CD8-positive, alpha-beta memory T cell (primary cell): Measurements from ENCODE around the gene CRHR1. TPM values are rescaled to one million over a fixed set of nuclear protein-coding genes. Genes with fewer than 3 reads are reported as not detected.
A peak's percentile ranks its signal among the peaks of the same experiment; 100 is the strongest.

Experiments used
- CTCF ChIA-PET: fragments of 350-600 bp; sonication (Branson Sonifier 250); formaldehyde crosslinking; loops from one replicate; lab custom pipeline; 2021; ENCODE audit warnings: antibody characterized with exemption; lab: Charles Lee
- POLR2A ChIA-PET: fragments of 350-600 bp; sonication (Branson Sonifier 250); formaldehyde crosslinking; loops from one replicate; lab custom pipeline; 2021; ENCODE audit warnings: antibody characterized with exemption; lab: Charles Lee
- DNase-seq, 5 donors: peaks; one replicate each; pipeline versions ENCODE4 v3.0.0 to v3.0.0-alpha.2; 2020 to 2022; ENCODE audit warnings: mixed read lengths in 1 of 5
- H3K27ac ChIP-seq: one replicate; pipeline ENCODE4 v1.7.0; 2013; ENCODE audit warnings: low read depth, mild to moderate bottlenecking, low read length, moderate library complexity
- H3K27me3 ChIP-seq: 2 replicates; pipeline ENCODE4 v1.7.0; 2013; ENCODE audit warnings: low read length, mild to moderate bottlenecking; ENCODE audit not compliant: insufficient read depth, poor library complexity, severe bottlenecking
- H3K36me3 ChIP-seq: 2 replicates; pipeline ENCODE4 v1.7.0; 2013; ENCODE audit warnings: mild to moderate bottlenecking, low read length, moderate library complexity; ENCODE audit not compliant: insufficient read depth
- H3K4me1 ChIP-seq: 2 replicates; pipeline ENCODE4 v1.7.0; 2013; ENCODE audit warnings: mild to moderate bottlenecking, low read length, moderate library complexity; ENCODE audit not compliant: insufficient read depth
- H3K4me3 ChIP-seq: 2 replicates; pipeline ENCODE4 v1.7.0; 2013; ENCODE audit warnings: mild to moderate bottlenecking, low read length
- H3K9me3 ChIP-seq: 2 replicates; pipeline ENCODE4 v1.7.0; 2013; ENCODE audit warnings: mild to moderate bottlenecking, low read length
- H3K27ac Mint-ChIP-seq, 8 donors: one replicate each; pipeline ENCODE4 v1.8.0; 2020 to 2021; ENCODE audit warnings: mixed read lengths in 8 of 8, mild to moderate bottlenecking in 6 of 8, inconsistent platforms in 3 of 8, moderate library complexity in 3 of 8
- H3K27me3 Mint-ChIP-seq, 2 donors: one replicate each; pipeline ENCODE4 v1.8.0; 2020 to 2021; ENCODE audit warnings: mixed read lengths in 2 of 2, mild to moderate bottlenecking in 1 of 2, moderate library complexity in 1 of 2
- H3K36me3 Mint-ChIP-seq, 3 donors: one replicate each; pipeline ENCODE4 v1.8.0; 2020 to 2021; ENCODE audit warnings: mixed read lengths in 3 of 3, inconsistent platforms in 1 of 3, mild to moderate bottlenecking in 1 of 3
- H3K4me1 Mint-ChIP-seq, 3 donors: one replicate each; pipeline ENCODE4 v1.8.0; 2020 to 2021; ENCODE audit warnings: mixed read lengths in 3 of 3, inconsistent platforms in 1 of 3, mild to moderate bottlenecking in 1 of 3
- H3K4me3 Mint-ChIP-seq, 7 donors: one replicate each; pipeline ENCODE4 v1.8.0; 2020 to 2021; ENCODE audit warnings: mixed read lengths in 7 of 7, mild to moderate bottlenecking in 6 of 7, moderate library complexity in 4 of 7, inconsistent platforms in 2 of 7
- H3K9me3 Mint-ChIP-seq, 5 donors: one replicate each; pipeline ENCODE4 v1.8.0; 2020 to 2022; ENCODE audit warnings: mixed read lengths in 5 of 5, mild to moderate bottlenecking in 3 of 5, moderate library complexity in 2 of 5, inconsistent platforms in 1 of 5
- polyA plus RNA-seq: library from polyadenylated mRNA; unstranded; fragments of 300-500 nt; fragmentation: Illumina TruSeq; gene quantifications from one replicate; pipeline ENCODE4 v1.2.3, GENCODE V29; 2021
- total RNA-seq, 2 experiments: library from RNA; stranded (reverse); gene quantifications; one replicate each; pipeline ENCODE4 v1.2.3, GENCODE V29; 2021

The CRHR1 gene
- total and polyA plus RNA-seq, 3 experiments from 2014 or later, result not detected

GRCh38 chr17:45846646-45847045, 62.5 kb downstream of the CRHR1 start:
- H3K36me3 ChIP-seq, result no peaks in the 10 kb centered on the region
- no peaks in the 10 kb centered on the region for H3K27me3 ChIP-seq
- no peak for DNase-seq
- no peak overlapping the region for H3K4me3 Mint-ChIP-seq
- H3K9me3 ChIP-seq, result no peaks in the 10 kb centered on the region
- H3K27ac Mint-ChIP-seq, result no peak overlapping the region
- H3K9me3 Mint-ChIP-seq, result no peaks in the 10 kb centered on the region
- POLR2A ChIA-PET, result no interaction called here
- no peak overlapping the region for H3K4me3 ChIP-seq
- peaks cover 4 to 14% of the 10 kb centered on the region in 2 donors for H3K27me3 Mint-ChIP-seq
- no peaks in the 10 kb centered on the region for H3K4me1 Mint-ChIP-seq
- H3K4me1 ChIP-seq, result no peaks in the 10 kb centered on the region
- H3K27ac ChIP-seq, result no peak overlapping the region
- no peaks in the 10 kb centered on the region for H3K36me3 Mint-ChIP-seq
- CTCF ChIA-PET, result no interaction called here

GRCh38 chr17:45847101-45847500, 63.0 kb downstream of the CRHR1 start:
- Mint-ChIP-seq H3K4me1 (peaks cover 0 to under 1% (median 0%) of the 10 kb centered on the region in 3 donors), H3K27me3 (peaks cover 4 to 19% of the 10 kb centered on the region in 2 donors), H3K27ac (peak overlapping the region in 1 of 8 donors; percentile 24), H3K36me3 (no peaks in the 10 kb centered on the region), H3K4me3 (no peak overlapping the region), H3K9me3 (no peaks in the 10 kb centered on the region)
- Histone ChIP-seq H3K27me3 (no peaks in the 10 kb centered on the region), H3K9me3 (no peaks in the 10 kb centered on the region), H3K4me1 (no peaks in the 10 kb centered on the region), H3K27ac (no peak overlapping the region), H3K4me3 (no peak overlapping the region), H3K36me3 (no peaks in the 10 kb centered on the region)
- CTCF ChIA-PET, result no interaction called here
- POLR2A ChIA-PET, result no interaction called here
- no peak for DNase-seq

GRCh38 chr17:45847747-45848146, 63.6 kb downstream of the CRHR1 start:
- ChIA-PET CTCF (no interaction called here), POLR2A (no interaction called here)

GRCh38 chr17:45848405-45848804, 64.3 kb downstream of the CRHR1 start:
- H3K4me1 ChIP-seq, result no peaks in the 10 kb centered on the region
- Mint-ChIP-seq H3K4me3 (no peak overlapping the region), H3K9me3 (no peaks in the 10 kb centered on the region), H3K27ac (no peak overlapping the region), H3K27me3 (peaks cover 4 to 32% of the 10 kb centered on the region in 2 donors), H3K4me1 (peaks cover 4 to 8% (median 5%) of the 10 kb centered on the region in 3 donors), H3K36me3 (no peaks in the 10 kb centered on the region)
- no peaks in the 10 kb centered on the region for H3K27me3 ChIP-seq
- CTCF ChIA-PET, result interaction anchor here (1.3 kb wide), 1 partner anchor 16 kb away, joined by 3 read pairs; no protein-coding TSS in a partner anchor
- no peak for DNase-seq
- no peaks in the 10 kb centered on the region for H3K9me3 ChIP-seq
- POLR2A ChIA-PET, result no interaction called here
- H3K36me3 ChIP-seq, result no peaks in the 10 kb centered on the region
- no peak overlapping the region for H3K27ac ChIP-seq
- H3K4me3 ChIP-seq, result no peak overlapping the region

More at GRCh38 chr17:45847747-45848146, 63.6 kb downstream of the CRHR1 start:
- H3K4me1 Mint-ChIP-seq, result peaks cover 3 to 7% (median 4%) of the 10 kb centered on the region in 3 donors
- H3K9me3 Mint-ChIP-seq, result no peaks in the 10 kb centered on the region
- Histone ChIP-seq H3K9me3 (no peaks in the 10 kb centered on the region), H3K36me3 (no peaks in the 10 kb centered on the region), H3K4me3 (no peak overlapping the region), H3K27me3 (no peaks in the 10 kb centered on the region), H3K4me1 (no peaks in the 10 kb centered on the region), H3K27ac (no peak overlapping the region)
- no peak for DNase-seq
- peaks cover 4 to 25% of the 10 kb centered on the region in 2 donors for H3K27me3 Mint-ChIP-seq
- H3K4me3 Mint-ChIP-seq, result no peak overlapping the region
- no peaks in the 10 kb centered on the region for H3K36me3 Mint-ChIP-seq
- H3K27ac Mint-ChIP-seq, result no peak overlapping the region

GRCh38 chr17:45848868-45849535, 64.9 kb downstream of the CRHR1 start:
- Mint-ChIP-seq H3K9me3 (no peaks in the 10 kb centered on the region), H3K4me3 (no peak overlapping the region), H3K27me3 (peaks cover 4 to 33% of the 10 kb centered on the region in 2 donors), H3K27ac (no peak overlapping the region), H3K4me1 (peaks cover 4 to 8% (median 5%) of the 10 kb centered on the region in 3 donors), H3K36me3 (no peaks in the 10 kb centered on the region)
- ChIA-PET POLR2A (no interaction called here), CTCF (interaction anchor here (1.3 kb wide), 1 partner anchor 17 kb away, joined by 3 read pairs; no protein-coding TSS in a partner anchor)
- Histone ChIP-seq H3K27me3 (no peaks in the 10 kb centered on the region), H3K27ac (no peak overlapping the region), H3K4me1 (no peaks in the 10 kb centered on the region), H3K9me3 (no peaks in the 10 kb centered on the region), H3K4me3 (no peak overlapping the region), H3K36me3 (no peaks in the 10 kb centered on the region)
- DNase-seq, result no peak

GRCh38 chr17:45849536-45849990, 65.4 kb downstream of the CRHR1 start:
- no peak overlapping the region for H3K27ac Mint-ChIP-seq
- H3K27me3 Mint-ChIP-seq, result peaks cover 9 to 38% of the 10 kb centered on the region in 2 donors
- no peaks in the 10 kb centered on the region for H3K9me3 ChIP-seq
- POLR2A ChIA-PET, result no interaction called here
- no peaks in the 10 kb centered on the region for H3K4me1 ChIP-seq
- no peak overlapping the region for H3K4me3 ChIP-seq
- no peaks in the 10 kb centered on the region for H3K36me3 Mint-ChIP-seq
- no peak overlapping the region for H3K4me3 Mint-ChIP-seq
- no peak for DNase-seq
- no peaks in the 10 kb centered on the region for H3K27me3 ChIP-seq
- H3K9me3 Mint-ChIP-seq, result no peaks in the 10 kb centered on the region
- H3K27ac ChIP-seq, result no peak overlapping the region
- H3K36me3 ChIP-seq, result no peaks in the 10 kb centered on the region
- peaks cover 4 to 8% (median 5%) of the 10 kb centered on the region in 3 donors for H3K4me1 Mint-ChIP-seq
- CTCF ChIA-PET, result interaction anchor here (1.3 kb wide), 1 partner anchor 17 kb away, joined by 3 read pairs; no protein-coding TSS in a partner anchor

GRCh38 chr17:45850011-45850410, 65.9 kb downstream of the CRHR1 start:
- Mint-ChIP-seq H3K9me3 (no peaks in the 10 kb centered on the region), H3K4me3 (no peak overlapping the region), H3K27ac (no peak overlapping the region), H3K36me3 (no peaks in the 10 kb centered on the region), H3K27me3 (peaks cover 10 to 39% of the 10 kb centered on the region in 2 donors), H3K4me1 (peaks cover 4 to 8% (median 5%) of the 10 kb centered on the region in 3 donors)
- H3K36me3 ChIP-seq, result no peaks in the 10 kb centered on the region
- no peak overlapping the region for H3K4me3 ChIP-seq
- H3K9me3 ChIP-seq, result no peaks in the 10 kb centered on the region
- H3K27ac ChIP-seq, result no peak overlapping the region
- ChIA-PET POLR2A (no interaction called here), CTCF (no interaction called here)
- no peaks in the 10 kb centered on the region for H3K4me1 ChIP-seq
- no peaks in the 10 kb centered on the region for H3K27me3 ChIP-seq
- no peak for DNase-seq

GRCh38 chr17:45850468-45850867, 66.3 kb downstream of the CRHR1 start:
- POLR2A ChIA-PET, result no interaction called here
- no peak for DNase-seq

More at GRCh38 chr17:45850468-45850867, 66.3 kb downstream of the CRHR1 start:
- Histone ChIP-seq H3K27me3 (no peaks in the 10 kb centered on the region), H3K4me1 (no peaks in the 10 kb centered on the region), H3K4me3 (no peak overlapping the region), H3K36me3 (no peaks in the 10 kb centered on the region), H3K27ac (no peak overlapping the region), H3K9me3 (no peaks in the 10 kb centered on the region)
- Mint-ChIP-seq H3K36me3 (no peaks in the 10 kb centered on the region), H3K9me3 (no peaks in the 10 kb centered on the region), H3K27ac (no peak overlapping the region), H3K4me3 (no peak overlapping the region), H3K27me3 (peaks cover 13 to 43% of the 10 kb centered on the region in 2 donors), H3K4me1 (peaks cover 4 to 8% (median 5%) of the 10 kb centered on the region in 3 donors)
- CTCF ChIA-PET, result interaction anchor here (2.1 kb wide), 1 partner anchor 210 kb away, joined by 6 read pairs; no protein-coding TSS in a partner anchor
